ENCODE data around the gene ADGRG3.

- TF ChIP-seq CTCF (conservative IDR thresholded peaks at IDR 0.05) (no peak), ZFX (IDR thresholded peaks at IDR 0.05) (no peak)
Observed at GRCh38 chr16:57645691-57646387, 22.3 kb upstream of the ADGRG3 start.
